ENCODE data around the gene RRM2. TPM values are rescaled to one million over a fixed set of nuclear protein-coding genes. Genes with fewer than 3 reads are reported as not detected.
A peak's percentile ranks its signal among the peaks of the same experiment; 100 is the strongest.
"Not testable (repeated sequence)": the region's sequence is repeated elsewhere in the genome, so short reads cannot be mapped to it uniquely, and the experiment has no call there.

RRM2 gene
- total RNA-seq, 3 donors from 2014 or later (not counting 1 experiment from before 2014, with no cell fraction given) = 16.1 to 22.1 (median 18.5) TPM

DNA sequence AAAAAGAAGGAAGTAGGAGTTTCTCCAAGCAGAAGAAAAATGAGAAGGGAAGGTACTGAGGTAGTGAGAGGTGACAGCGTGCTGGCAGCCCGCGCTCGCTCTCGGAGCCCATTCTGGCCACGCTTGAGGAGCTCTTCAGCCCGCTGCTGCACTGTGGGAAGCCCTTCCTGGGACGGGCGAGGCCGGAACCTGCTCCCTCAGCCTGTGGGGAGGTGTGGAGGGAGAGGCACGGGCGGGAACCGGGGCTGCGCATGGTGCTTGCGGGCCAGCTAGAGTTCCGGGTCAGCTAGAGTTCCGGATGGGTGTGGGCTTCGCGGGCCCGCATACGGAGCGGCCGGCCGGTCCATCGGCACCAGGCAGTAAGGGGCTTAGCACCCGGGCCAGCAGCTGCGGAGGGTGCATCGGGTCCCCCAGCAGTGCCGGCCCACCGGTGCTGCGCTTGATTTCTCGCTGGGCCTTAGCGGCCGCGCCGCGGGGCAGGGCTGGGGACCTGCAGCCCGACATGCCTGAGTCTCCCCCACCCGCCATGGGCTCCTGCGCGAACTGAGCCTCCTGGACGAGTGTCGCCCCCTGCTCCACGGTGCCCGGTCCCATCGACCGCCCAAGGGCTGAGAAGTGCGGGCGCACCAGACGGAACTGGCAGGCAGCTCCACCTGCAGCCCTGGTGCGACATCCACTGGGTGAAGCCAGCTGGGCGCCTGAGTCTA, 31.2 kb upstream of the RRM2 start:
- TF ChIP-seq, protein P1, sequence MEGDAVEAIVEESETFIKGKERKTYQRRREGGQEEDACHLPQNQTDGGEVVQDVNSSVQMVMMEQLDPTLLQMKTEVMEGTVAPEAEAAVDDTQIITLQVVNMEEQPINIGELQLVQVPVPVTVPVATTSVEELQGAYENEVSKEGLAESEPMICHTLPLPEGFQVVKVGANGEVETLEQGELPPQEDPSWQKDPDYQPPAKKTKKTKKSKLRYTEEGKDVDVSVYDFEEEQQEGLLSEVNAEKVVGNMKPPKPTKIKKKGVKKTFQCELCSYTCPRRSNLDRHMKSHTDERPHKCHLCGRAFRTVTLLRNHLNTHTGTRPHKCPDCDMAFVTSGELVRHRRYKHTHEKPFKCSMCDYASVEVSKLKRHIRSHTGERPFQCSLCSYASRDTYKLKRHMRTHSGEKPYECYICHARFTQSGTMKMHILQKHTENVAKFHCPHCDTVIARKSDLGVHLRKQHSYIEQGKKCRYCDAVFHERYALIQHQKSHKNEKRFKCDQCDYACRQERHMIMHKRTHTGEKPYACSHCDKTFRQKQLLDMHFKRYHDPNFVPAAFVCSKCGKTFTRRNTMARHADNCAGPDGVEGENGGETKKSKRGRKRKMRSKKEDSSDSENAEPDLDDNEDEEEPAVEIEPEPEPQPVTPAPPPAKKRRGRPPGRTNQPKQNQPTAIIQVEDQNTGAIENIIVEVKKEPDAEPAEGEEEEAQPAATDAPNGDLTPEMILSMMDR (IDR thresholded peaks at IDR 0.05) = no peak
- Mint-ChIP-seq H3K36me3 (no peaks in the 10 kb centered on the region), H3K27me3 (ENCODE audit: low read depth in 2 of 2) (peaks cover 18 to 21% of the 10 kb centered on the region in 2 donors), H3K4me3 (peak overlapping the region; percentile 91), H3K4me1 (peaks cover 8 to 16% of the 10 kb centered on the region in 2 donors), H3K9me3 (no peaks in the 10 kb centered on the region), H3K27ac (peak overlapping the region in 1 of 2 donors; percentile 48)
- ATAC-seq (peak; percentile 53 to 70 (median 68)), DNase-seq (peak in 1 of 2 donors; percentile 24)
- no peak overlapping the region for H3K27ac ChIP-seq (ENCODE audit: low read length)
- H3K4me3 ChIP-seq (ENCODE audit: low read length) = peak overlapping the region; percentile 24
- peaks cover 10% of the 10 kb centered on the region for H3K4me1 ChIP-seq (ENCODE audit: control insufficient read depth, insufficient read depth, low read length)
- intact Hi-C loops (cut with micrococcal nuclease) = no loop called here
- WGBS (ENCODE audit: insufficient coverage) = 13% methylated on average over 52 of the region's 52 CpGs
- peaks cover 4% of the 10 kb centered on the region for H3K9me3 ChIP-seq (ENCODE audit: control insufficient read depth, insufficient read depth, low read length)
- H3K36me3 ChIP-seq (ENCODE audit: control insufficient read depth, insufficient read depth, low read length) = no peaks in the 10 kb centered on the region
- peaks cover 17% of the 10 kb centered on the region for H3K27me3 ChIP-seq (ENCODE audit: control insufficient read depth, insufficient read depth, low read length)

DNA sequence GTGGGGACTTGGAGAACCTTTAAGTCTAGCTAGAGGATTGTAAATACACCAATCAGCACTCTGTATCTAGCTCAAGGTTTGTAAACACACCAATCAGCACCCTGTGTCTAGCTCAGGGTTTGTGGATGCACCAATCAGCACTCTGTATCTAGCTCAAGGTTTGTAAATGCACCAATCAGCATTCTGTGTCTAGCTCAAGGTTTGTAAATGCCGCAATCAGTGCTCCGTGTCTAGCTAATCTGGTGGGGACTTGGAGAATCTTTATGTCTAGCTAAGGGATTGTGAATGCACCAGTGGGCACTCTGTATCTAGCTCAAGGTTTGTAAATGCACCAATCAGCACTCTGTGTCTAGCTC, 30.7 kb upstream of the RRM2 start:
- peak in 1 of 3 donors; percentile 46 for ATAC-seq

DNA sequence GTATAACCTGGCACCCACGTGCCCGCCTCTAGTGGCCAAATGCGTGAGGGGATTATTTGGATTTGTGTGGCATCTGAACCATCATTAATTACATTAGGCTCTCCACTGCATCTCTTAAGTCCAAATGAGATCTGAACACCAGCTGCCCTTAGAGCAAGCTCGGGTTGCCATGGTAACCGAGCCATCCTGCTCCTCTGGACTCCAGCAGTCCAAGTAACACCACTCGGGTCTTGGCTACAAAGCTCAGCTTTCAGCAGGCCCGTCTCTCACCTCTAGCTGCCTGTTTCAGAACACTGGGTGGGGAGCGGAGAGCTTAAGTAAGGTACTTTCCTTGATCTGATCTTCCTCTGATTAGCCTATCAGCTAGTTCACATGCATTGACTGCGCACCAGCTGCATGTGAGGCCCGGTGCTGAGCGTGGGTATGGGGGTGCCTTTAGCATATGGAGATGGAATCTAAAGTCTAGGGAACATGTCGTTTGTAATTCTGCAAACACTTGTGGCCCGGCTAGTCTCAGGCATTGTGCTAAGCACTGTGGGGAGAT, 28.2 kb upstream of the RRM2 start:
- WGBS (ENCODE audit: insufficient coverage) = 90% methylated on average over 13 of the region's 13 CpGs
- Histone ChIP-seq H3K27ac (ENCODE audit: low read length) (no peak overlapping the region), H3K36me3 (ENCODE audit: control insufficient read depth, insufficient read depth, low read length) (no peaks in the 10 kb centered on the region), H3K4me1 (ENCODE audit: control insufficient read depth, insufficient read depth, low read length) (peaks cover 10% of the 10 kb centered on the region), H3K27me3 (ENCODE audit: control insufficient read depth, insufficient read depth, low read length) (peaks cover 17% of the 10 kb centered on the region), H3K9me3 (ENCODE audit: control insufficient read depth, insufficient read depth, low read length) (peaks cover 4% of the 10 kb centered on the region), H3K4me3 (ENCODE audit: low read length) (no peak overlapping the region)
- no peak for DNase-seq
- TF ChIP-seq, protein P1 (IDR thresholded peaks at IDR 0.05) = no peak
- Mint-ChIP-seq H3K36me3 (no peaks in the 10 kb centered on the region), H3K27me3 (ENCODE audit: low read depth in 2 of 2) (peaks cover 17 to 18% of the 10 kb centered on the region in 2 donors), H3K9me3 (no peaks in the 10 kb centered on the region), H3K4me3 (no peak overlapping the region), H3K27ac (no peak overlapping the region), H3K4me1 (peaks cover 15 to 16% of the 10 kb centered on the region in 2 donors)
- intact Hi-C loops (cut with micrococcal nuclease) = no loop called here
- ATAC-seq = no peak

More for the DNA sequence above, 30.7 kb upstream of the RRM2 start:
- H3K4me3 ChIP-seq (ENCODE audit: low read length); H3K27ac Mint-ChIP-seq; H3K36me3 ChIP-seq (ENCODE audit: control insufficient read depth, insufficient read depth, low read length); intact Hi-C loops (cut with micrococcal nuclease); DNase-seq; H3K9me3 Mint-ChIP-seq; H3K9me3 ChIP-seq (ENCODE audit: control insufficient read depth, insufficient read depth, low read length); H3K27ac ChIP-seq (ENCODE audit: low read length); H3K36me3 Mint-ChIP-seq: not testable (repeated sequence)
- peaks cover 17% of the 10 kb centered on the region for H3K27me3 ChIP-seq (ENCODE audit: control insufficient read depth, insufficient read depth, low read length)
- peak overlapping the region; percentile 62 for H3K4me3 Mint-ChIP-seq
- peaks cover 8 to 16% of the 10 kb centered on the region in 2 donors for H3K4me1 Mint-ChIP-seq
- peaks cover 10% of the 10 kb centered on the region for H3K4me1 ChIP-seq (ENCODE audit: control insufficient read depth, insufficient read depth, low read length)
- 100% methylated on average over 2 of the region's 2 CpGs for WGBS (ENCODE audit: insufficient coverage)
- peaks cover 18 to 21% of the 10 kb centered on the region in 2 donors for H3K27me3 Mint-ChIP-seq (ENCODE audit: low read depth in 2 of 2)

DNA sequence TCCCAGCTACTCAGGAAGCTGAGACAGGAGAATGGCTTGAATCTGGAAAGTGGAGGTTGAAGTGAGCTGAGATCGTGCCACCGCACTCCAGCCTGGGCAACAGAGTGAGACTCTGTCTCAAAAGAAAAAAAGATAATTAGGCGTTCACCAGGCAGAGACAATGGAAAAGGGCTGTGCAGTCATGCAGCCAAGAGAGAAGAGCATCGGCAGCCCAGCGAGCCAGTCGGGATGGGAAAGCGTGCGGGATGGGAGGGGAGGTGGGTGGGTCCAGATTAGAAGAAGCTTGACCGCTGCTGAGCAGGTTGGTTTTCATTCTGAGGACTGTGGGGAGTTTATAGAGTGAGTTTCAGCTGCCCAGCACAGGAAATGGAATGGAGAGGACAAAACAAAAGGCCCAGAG, 27.4 kb upstream of the RRM2 start:
- WGBS (ENCODE audit: insufficient coverage) = 78% methylated on average over 9 of the region's 9 CpGs

More for the DNA sequence above, 27.4 kb upstream of the RRM2 start:
- Histone ChIP-seq H3K27me3 (ENCODE audit: control insufficient read depth, insufficient read depth, low read length) (peaks cover 17% of the 10 kb centered on the region), H3K4me3 (ENCODE audit: low read length) (no peak overlapping the region), H3K27ac (ENCODE audit: low read length) (no peak overlapping the region), H3K9me3 (ENCODE audit: control insufficient read depth, insufficient read depth, low read length) (peaks cover 4% of the 10 kb centered on the region), H3K4me1 (ENCODE audit: control insufficient read depth, insufficient read depth, low read length) (peaks cover 10% of the 10 kb centered on the region), H3K36me3 (ENCODE audit: control insufficient read depth, insufficient read depth, low read length) (no peaks in the 10 kb centered on the region)
- peaks cover 17 to 18% of the 10 kb centered on the region in 2 donors for H3K27me3 Mint-ChIP-seq (ENCODE audit: low read depth in 2 of 2)
- ATAC-seq = no peak
- TF ChIP-seq, protein P1 (IDR thresholded peaks at IDR 0.05) = no peak
- no peaks in the 10 kb centered on the region for H3K9me3 Mint-ChIP-seq
- H3K4me1 Mint-ChIP-seq = peaks cover 15 to 16% of the 10 kb centered on the region in 2 donors
- no peak overlapping the region for H3K27ac Mint-ChIP-seq
- H3K4me3 Mint-ChIP-seq = no peak overlapping the region
- intact Hi-C loops (cut with micrococcal nuclease) = no loop called here
- DNase-seq = no peak
- H3K36me3 Mint-ChIP-seq = no peaks in the 10 kb centered on the region

Measured in natural killer cell (primary cell).